ENCODE results near the gene SFN. TPM values are rescaled to one million over a fixed set of nuclear protein-coding genes. Genes with fewer than 3 reads are reported as not detected.

SFN gene
- total RNA-seq, 1 donor = under 0.01 TPM

DNA sequence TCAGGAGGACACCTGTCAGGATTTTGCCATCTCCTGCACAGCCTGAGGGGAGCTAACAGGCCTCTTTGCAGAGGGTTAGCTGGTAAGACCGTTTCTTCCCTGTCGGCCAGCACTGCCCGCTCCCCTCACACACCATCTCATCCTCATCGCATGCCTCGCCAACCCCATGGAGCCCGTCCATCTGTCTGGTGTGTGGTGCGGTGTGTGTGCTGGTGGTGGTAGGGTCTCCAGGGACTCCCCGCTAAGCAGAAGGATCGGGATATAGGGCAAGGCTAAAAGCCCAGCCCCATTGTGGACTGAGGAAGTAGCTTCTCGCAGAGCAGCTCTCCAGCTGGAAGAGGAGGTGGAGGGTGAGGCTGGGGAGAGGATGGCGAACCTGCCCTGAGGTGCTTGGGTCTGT lies 6.8 kb upstream of the SFN start:
- TF ChIP-seq, protein P1, sequence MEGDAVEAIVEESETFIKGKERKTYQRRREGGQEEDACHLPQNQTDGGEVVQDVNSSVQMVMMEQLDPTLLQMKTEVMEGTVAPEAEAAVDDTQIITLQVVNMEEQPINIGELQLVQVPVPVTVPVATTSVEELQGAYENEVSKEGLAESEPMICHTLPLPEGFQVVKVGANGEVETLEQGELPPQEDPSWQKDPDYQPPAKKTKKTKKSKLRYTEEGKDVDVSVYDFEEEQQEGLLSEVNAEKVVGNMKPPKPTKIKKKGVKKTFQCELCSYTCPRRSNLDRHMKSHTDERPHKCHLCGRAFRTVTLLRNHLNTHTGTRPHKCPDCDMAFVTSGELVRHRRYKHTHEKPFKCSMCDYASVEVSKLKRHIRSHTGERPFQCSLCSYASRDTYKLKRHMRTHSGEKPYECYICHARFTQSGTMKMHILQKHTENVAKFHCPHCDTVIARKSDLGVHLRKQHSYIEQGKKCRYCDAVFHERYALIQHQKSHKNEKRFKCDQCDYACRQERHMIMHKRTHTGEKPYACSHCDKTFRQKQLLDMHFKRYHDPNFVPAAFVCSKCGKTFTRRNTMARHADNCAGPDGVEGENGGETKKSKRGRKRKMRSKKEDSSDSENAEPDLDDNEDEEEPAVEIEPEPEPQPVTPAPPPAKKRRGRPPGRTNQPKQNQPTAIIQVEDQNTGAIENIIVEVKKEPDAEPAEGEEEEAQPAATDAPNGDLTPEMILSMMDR (IDR thresholded peaks at IDR 0.05; ENCODE audit: extremely low read depth, low read depth, low read length) = no peak
- no peaks in the 10 kb centered on the region for H3K79me2 ChIP-seq (ENCODE audit: insufficient read depth, low read length)

DNA sequence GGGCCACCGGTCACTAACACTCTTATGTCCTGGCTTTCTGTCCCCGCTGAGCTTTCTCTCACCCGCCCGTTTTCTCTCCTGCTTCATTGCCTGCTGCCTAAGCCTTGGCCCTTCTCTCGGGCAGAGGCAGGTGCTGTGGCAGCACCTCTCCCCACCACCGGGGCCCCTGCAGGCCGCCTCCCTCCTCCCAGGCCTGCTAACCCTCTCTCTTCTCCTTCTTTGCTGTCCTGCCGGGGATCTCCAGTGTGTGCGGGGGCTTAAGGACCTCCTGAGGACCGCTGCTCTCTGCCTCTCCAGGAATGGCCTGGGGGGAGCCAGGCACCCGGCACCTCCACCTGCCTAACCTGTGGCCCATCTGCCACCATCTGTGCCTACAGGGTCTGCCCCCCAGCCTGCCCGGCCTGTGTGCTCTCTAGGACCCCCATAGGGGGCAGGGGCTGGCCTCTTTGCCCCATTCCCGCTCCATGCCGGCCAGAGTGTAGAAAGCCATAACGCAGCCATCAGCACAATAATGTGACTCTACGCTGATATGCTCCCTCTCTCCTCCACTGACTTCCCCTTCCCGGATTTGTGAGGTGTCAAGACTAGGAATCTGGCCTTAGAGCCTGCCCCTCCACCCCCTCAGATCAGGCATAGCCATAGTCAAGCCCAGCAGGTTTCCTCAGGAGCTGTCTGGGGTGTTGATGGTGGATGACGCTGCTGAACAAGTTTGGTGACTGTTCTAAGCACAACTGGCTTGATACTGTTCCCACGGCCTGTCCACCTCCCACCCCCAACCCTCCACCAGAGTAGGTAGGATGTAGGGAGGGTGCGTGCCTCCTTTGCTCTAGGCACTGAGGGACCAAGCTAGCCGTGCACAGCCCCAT lies 6.1 kb upstream of the SFN start:
- H3K79me2 ChIP-seq (ENCODE audit: insufficient read depth, low read length) = no peaks in the 10 kb centered on the region
- TF ChIP-seq, protein P1 (IDR thresholded peaks at IDR 0.05; ENCODE audit: extremely low read depth, low read depth, low read length) = no peak
- peaks cover 8% of the 10 kb centered on the region for H3K4me1 ChIP-seq (ENCODE audit: insufficient read depth, low read length)
- H3K9me3 ChIP-seq (ENCODE audit: low read depth, low read length) = no peaks in the 10 kb centered on the region
- no peak overlapping the region for H2AFZ ChIP-seq (ENCODE audit: low read length)
- peaks cover 32% of the 10 kb centered on the region for H3K36me3 ChIP-seq (ENCODE audit: insufficient read depth, low read length)
- H3K27me3 ChIP-seq (ENCODE audit: insufficient read depth, low read length) = no peaks in the 10 kb centered on the region
- no peak overlapping the region for H3K27ac ChIP-seq (ENCODE audit: low read depth, low read length)
- H3K4me3 ChIP-seq (ENCODE audit: insufficient read depth, low read length) = no peak overlapping the region
- H4K20me1 ChIP-seq (ENCODE audit: insufficient read depth, low read length) = peaks cover 13% of the 10 kb centered on the region
- peak; percentile 80 for DNase-seq (ENCODE audit: insufficient read length, low spot score, missing footprints)
- no peak overlapping the region for H3K4me2 ChIP-seq (ENCODE audit: insufficient read depth, low read length)

More for the DNA sequence above, 6.8 kb upstream of the SFN start:
- H3K9me3 ChIP-seq (ENCODE audit: low read depth, low read length) = no peaks in the 10 kb centered on the region
- peaks cover 3% of the 10 kb centered on the region for H3K4me1 ChIP-seq (ENCODE audit: insufficient read depth, low read length)
- H3K4me3 ChIP-seq (ENCODE audit: insufficient read depth, low read length) = no peak overlapping the region
- H3K4me2 ChIP-seq (ENCODE audit: insufficient read depth, low read length) = no peak overlapping the region
- no peak for DNase-seq (ENCODE audit: insufficient read length, low spot score, missing footprints)
- peaks cover 13% of the 10 kb centered on the region for H4K20me1 ChIP-seq (ENCODE audit: insufficient read depth, low read length)
- H3K36me3 ChIP-seq (ENCODE audit: insufficient read depth, low read length) = peaks cover 39% of the 10 kb centered on the region
- H3K27me3 ChIP-seq (ENCODE audit: insufficient read depth, low read length) = no peaks in the 10 kb centered on the region
- no peak overlapping the region for H2AFZ ChIP-seq (ENCODE audit: low read length)
- no peak overlapping the region for H3K27ac ChIP-seq (ENCODE audit: low read depth, low read length)

DNA sequence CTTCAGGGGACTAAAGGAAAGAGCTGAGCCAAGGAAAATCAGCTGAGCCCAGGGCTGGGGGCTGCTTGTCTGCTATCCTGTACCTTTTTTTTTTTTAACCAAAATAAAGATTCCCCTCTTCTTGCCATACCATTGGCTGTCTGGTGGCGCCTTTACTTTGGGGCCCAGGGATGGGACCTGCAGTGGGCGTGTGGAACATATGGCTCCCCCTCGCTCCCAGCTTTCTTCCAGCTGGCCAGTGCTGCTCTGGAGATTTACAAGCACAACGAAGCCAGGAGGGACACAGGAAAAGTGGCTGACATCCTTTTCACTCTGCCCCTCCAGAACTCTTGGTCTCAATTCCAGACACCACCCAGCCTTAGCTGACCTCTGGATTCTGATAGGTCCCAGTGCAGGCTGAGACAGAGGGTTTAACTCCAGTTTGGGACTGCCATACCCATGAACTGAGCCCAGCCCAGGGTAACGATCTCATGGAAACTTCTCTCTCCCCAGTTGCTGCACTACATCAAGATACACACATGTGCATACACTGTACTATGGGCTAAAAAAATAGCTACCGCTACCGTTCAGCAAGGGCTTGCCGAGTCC lies 5.4 kb upstream of the SFN start:
- Histone ChIP-seq H4K20me1 (ENCODE audit: insufficient read depth, low read length) (peaks cover 10% of the 10 kb centered on the region), H3K4me1 (ENCODE audit: insufficient read depth, low read length) (peaks cover 11% of the 10 kb centered on the region), H3K9me3 (ENCODE audit: low read depth, low read length) (no peaks in the 10 kb centered on the region), H3K27ac (ENCODE audit: low read depth, low read length) (no peak overlapping the region), H3K27me3 (ENCODE audit: insufficient read depth, low read length) (no peaks in the 10 kb centered on the region), H2AFZ (ENCODE audit: low read length) (no peak overlapping the region), H3K79me2 (ENCODE audit: insufficient read depth, low read length) (no peaks in the 10 kb centered on the region), H3K36me3 (ENCODE audit: insufficient read depth, low read length) (peaks cover 25% of the 10 kb centered on the region), H3K4me3 (ENCODE audit: insufficient read depth, low read length) (no peak overlapping the region), H3K4me2 (ENCODE audit: insufficient read depth, low read length) (no peak overlapping the region)
- no peak for DNase-seq (ENCODE audit: insufficient read length, low spot score, missing footprints)
- TF ChIP-seq, protein P1 (IDR thresholded peaks at IDR 0.05; ENCODE audit: extremely low read depth, low read depth, low read length) = no peak

DNA sequence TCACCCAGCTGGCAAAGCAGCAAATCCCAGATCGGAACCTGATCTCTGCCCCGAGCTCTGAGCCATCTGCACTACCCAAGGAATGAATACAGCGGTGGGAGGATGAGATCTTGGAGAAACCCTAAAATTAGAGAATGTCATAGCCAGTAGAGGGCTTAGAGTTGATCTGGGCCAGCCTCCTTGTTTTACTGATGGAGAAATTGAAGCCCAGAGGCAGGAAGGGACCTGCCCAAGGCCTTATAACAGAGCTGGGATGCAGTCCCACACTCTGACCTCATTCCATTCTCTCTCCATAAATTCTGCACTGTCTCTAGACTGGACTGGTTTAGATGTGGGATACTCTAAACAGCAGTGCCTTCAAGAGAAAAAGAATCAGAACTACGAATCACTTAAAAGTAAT lies 4.8 kb upstream of the SFN start:
- H4K20me1 ChIP-seq (ENCODE audit: insufficient read depth, low read length) = peaks cover 9% of the 10 kb centered on the region
- H3K27me3 ChIP-seq (ENCODE audit: insufficient read depth, low read length) = no peaks in the 10 kb centered on the region
- no peaks in the 10 kb centered on the region for H3K9me3 ChIP-seq (ENCODE audit: low read depth, low read length)
- no peak for DNase-seq (ENCODE audit: insufficient read length, low spot score, missing footprints)
- H3K27ac ChIP-seq (ENCODE audit: low read depth, low read length) = no peak overlapping the region
- TF ChIP-seq, protein P1 (IDR thresholded peaks at IDR 0.05; ENCODE audit: extremely low read depth, low read depth, low read length) = no peak
- no peak overlapping the region for H3K4me2 ChIP-seq (ENCODE audit: insufficient read depth, low read length)
- H3K4me3 ChIP-seq (ENCODE audit: insufficient read depth, low read length) = no peak overlapping the region
- H3K79me2 ChIP-seq (ENCODE audit: insufficient read depth, low read length) = no peaks in the 10 kb centered on the region
- peaks cover 20% of the 10 kb centered on the region for H3K36me3 ChIP-seq (ENCODE audit: insufficient read depth, low read length)
- peaks cover 11% of the 10 kb centered on the region for H3K4me1 ChIP-seq (ENCODE audit: insufficient read depth, low read length)
- H2AFZ ChIP-seq (ENCODE audit: low read length) = no peak overlapping the region

Measured in osteoblast (primary cell).